Adipocyte (in vitro differentiated cells): ENCODE measurements around the gene BACH2.

ENCODE experiments used
- DNase-seq: peaks from one replicate; pipeline ENCODE4 v3.0.0-alpha.2; 2015; ENCODE audit warnings: low read depth
- H3K27me3 ChIP-seq: replicated peaks from 2 replicates; pipeline ENCODE4 v1.7.0; 2013; ENCODE audit warnings: mild to moderate bottlenecking, low read length, moderate library complexity; ENCODE audit not compliant: control insufficient read depth, insufficient read depth
- H3K36me3 ChIP-seq: 2 replicates; pipeline ENCODE4 v1.7.0; 2013; ENCODE audit warnings: low read length, mild to moderate bottlenecking, moderate library complexity; ENCODE audit not compliant: control insufficient read depth, insufficient read depth, severe bottlenecking
- H3K4me1 ChIP-seq: 2 replicates; pipeline ENCODE4 v1.7.0; 2013; ENCODE audit warnings: mild to moderate bottlenecking, low read length, moderate library complexity; ENCODE audit not compliant: control insufficient read depth, insufficient read depth
- H3K4me3 ChIP-seq: 2 replicates; pipeline ENCODE4 v1.7.0; 2013; ENCODE audit warnings: mild to moderate bottlenecking, low read length, moderate library complexity
- H3K9ac ChIP-seq: 2 replicates; pipeline ENCODE4 v1.7.0; 2013; ENCODE audit warnings: mild to moderate bottlenecking, low read length, moderate library complexity
- H3K9me3 ChIP-seq: 2 replicates; pipeline ENCODE4 v1.7.0; 2013; ENCODE audit warnings: mild to moderate bottlenecking, low read length, moderate library complexity; ENCODE audit not compliant: control insufficient read depth

The BACH2 gene

DNA sequence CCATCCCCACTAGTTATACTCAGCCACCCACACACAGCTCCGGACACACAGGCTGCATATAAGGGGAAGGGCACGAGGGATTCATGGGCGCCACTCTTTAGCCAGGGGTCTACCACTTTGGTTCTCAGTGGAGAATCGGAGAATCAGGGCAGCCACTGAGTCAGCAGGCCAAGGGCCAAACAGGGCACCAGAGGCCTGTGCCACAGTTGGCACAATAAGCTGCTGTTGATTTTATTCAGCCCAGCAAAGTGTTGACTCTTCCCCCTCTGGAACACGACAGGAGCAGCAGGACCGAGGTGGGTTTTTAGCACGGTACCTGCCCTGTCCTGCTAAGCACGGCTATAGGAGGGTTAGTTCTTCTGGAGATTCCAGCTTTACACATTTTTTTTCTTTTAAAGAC is 354.0 kb downstream of the BACH2 start:
- no peak for DNase-seq
- Histone ChIP-seq H3K4me1 (peaks cover 20% of the 10 kb centered on the region), H3K9me3 (no peaks in the 10 kb centered on the region), H3K27me3 (no peaks in the 10 kb centered on the region), H3K36me3 (no peaks in the 10 kb centered on the region), H3K9ac (no peak overlapping the region), H3K4me3 (no peak overlapping the region)

DNA sequence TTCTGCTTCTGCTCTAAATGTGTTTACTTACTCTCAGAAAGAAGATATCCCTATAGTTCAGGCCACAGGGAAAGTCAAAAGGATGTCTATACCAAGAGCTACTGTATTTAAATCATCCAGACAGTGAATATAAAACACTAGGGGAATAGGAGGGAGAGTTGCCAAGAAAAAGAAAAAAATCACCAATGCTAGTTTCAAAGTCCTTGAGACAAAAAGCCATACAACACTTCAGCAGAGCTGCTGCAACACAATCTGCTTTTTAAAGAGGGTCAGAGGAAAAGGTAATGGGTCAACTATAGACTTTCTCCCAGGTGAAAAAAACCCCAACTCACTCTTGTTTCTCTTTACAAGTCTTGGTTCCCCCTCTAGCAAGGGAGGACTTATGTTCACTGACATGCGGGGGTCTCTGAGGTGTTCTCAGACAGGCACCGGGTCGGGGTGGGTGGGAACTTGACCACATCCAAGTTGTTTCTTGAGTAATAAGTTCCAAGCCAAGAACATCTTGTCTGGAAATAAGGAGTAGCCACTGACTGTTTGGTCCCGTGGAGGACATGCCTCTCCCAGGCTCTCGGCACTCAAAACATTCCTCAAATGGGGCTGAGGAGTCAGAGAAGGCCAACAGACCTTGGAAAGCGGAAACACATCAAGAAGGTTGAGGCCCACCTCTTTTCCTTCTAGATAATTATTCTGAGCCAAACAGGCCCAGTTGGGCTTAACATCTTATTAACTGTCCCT is 354.7 kb downstream of the BACH2 start:
- no peak for DNase-seq
- no peak overlapping the region for H3K4me3 ChIP-seq
- H3K4me1 ChIP-seq: peaks cover 20% of the 10 kb centered on the region
- H3K9ac ChIP-seq: no peak overlapping the region
- H3K9me3 ChIP-seq: no peaks in the 10 kb centered on the region
- H3K36me3 ChIP-seq: no peaks in the 10 kb centered on the region
- no peaks in the 10 kb centered on the region for H3K27me3 ChIP-seq

GRCh38 chr6:89941031-89941762 is 355.4 kb downstream of the BACH2 start:
- Histone ChIP-seq H3K9ac (peak overlapping the region; percentile 0), H3K36me3 (no peaks in the 10 kb centered on the region), H3K9me3 (no peaks in the 10 kb centered on the region), H3K27me3 (no peaks in the 10 kb centered on the region), H3K4me3 (no peak overlapping the region), H3K4me1 (peaks cover 20% of the 10 kb centered on the region)
- DNase-seq: no peak

GRCh38 chr6:89940225-89941027 is 356.2 kb downstream of the BACH2 start:
- no peak overlapping the region for H3K4me3 ChIP-seq
- no peaks in the 10 kb centered on the region for H3K27me3 ChIP-seq
- H3K4me1 ChIP-seq: peaks cover 20% of the 10 kb centered on the region
- peak overlapping the region; percentile 11 for H3K9ac ChIP-seq
- DNase-seq: peak; percentile 91
- no peaks in the 10 kb centered on the region for H3K36me3 ChIP-seq
- no peaks in the 10 kb centered on the region for H3K9me3 ChIP-seq

DNA sequence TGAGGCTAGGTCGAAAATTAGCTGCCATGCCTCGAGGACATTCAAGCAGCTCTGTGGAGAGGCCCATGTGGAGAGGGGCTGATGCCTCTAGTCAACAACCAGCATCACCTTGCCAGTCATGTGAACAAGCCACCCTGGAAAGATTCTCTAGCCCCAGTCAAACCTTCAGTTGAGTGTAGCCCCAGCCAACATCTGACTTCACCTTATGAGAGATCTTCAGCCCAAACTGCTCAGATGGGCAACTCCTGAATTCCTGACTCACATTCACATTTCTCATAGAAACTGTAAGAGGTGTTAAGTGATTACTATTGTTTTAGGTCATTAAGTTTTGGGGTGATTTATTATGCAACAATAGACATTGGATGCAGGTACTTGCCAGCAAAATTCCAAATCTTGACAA is 357.5 kb downstream of the BACH2 start:
- DNase-seq: no peak
- no peak overlapping the region for H3K9ac ChIP-seq

GRCh38 chr6:89938014-89938413 is 358.6 kb downstream of the BACH2 start:
- Histone ChIP-seq H3K36me3 (no peaks in the 10 kb centered on the region), H3K4me1 (peaks cover 20% of the 10 kb centered on the region), H3K9ac (no peak overlapping the region), H3K9me3 (no peaks in the 10 kb centered on the region), H3K4me3 (no peak overlapping the region), H3K27me3 (no peaks in the 10 kb centered on the region)
- DNase-seq: no peak

More for the DNA sequence above, 357.5 kb downstream of the BACH2 start:
- Histone ChIP-seq H3K9me3 (no peaks in the 10 kb centered on the region), H3K36me3 (no peaks in the 10 kb centered on the region), H3K4me3 (no peak overlapping the region), H3K27me3 (no peaks in the 10 kb centered on the region), H3K4me1 (peaks cover 20% of the 10 kb centered on the region)

GRCh38 chr6:89936177-89936576 is 360.5 kb downstream of the BACH2 start:
- Histone ChIP-seq H3K4me3 (no peak overlapping the region), H3K9ac (no peak overlapping the region), H3K27me3 (no peaks in the 10 kb centered on the region), H3K36me3 (no peaks in the 10 kb centered on the region), H3K9me3 (no peaks in the 10 kb centered on the region), H3K4me1 (peaks cover 10% of the 10 kb centered on the region)
- no peak for DNase-seq

- no peak for DNase-seq
- Histone ChIP-seq H3K9me3 (no peaks in the 10 kb centered on the region), H3K4me3 (no peak overlapping the region), H3K4me1 (no peaks in the 10 kb centered on the region), H3K27me3 (no peaks in the 10 kb centered on the region), H3K9ac (no peak overlapping the region), H3K36me3 (no peaks in the 10 kb centered on the region)
Measured at GRCh38 chr6:89934685-89935366, 361.8 kb downstream of the BACH2 start.

DNA sequence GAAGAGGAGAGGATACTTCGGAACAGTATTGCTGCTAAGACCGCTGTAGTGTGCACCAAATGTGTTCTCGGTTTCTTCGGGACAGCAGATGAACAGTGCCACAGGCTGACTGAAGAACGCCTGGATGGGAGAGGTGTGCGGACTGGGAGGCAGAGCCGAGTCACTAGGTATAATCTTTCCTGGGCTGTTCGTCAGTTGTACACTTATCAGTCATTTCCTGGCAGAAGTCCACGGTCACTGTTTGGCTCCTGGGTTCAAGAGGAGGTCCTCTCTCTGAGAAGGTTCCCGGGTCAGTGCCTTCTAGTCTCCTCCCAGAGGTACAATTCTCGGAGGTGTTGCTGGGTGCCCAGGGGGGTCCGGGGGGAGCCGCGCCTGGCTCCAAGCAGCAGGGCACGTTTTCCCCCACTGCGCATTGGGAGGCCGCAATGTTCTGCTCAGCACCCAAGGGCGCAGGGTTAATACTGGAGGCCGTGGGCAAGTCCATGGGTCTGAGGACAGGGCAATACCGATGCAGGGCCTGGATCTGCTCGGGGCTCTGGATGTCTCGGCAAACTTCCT is 364.3 kb downstream of the BACH2 start:
- Histone ChIP-seq H3K4me3 (no peak overlapping the region), H3K27me3 (no peaks in the 10 kb centered on the region), H3K4me1 (no peaks in the 10 kb centered on the region), H3K9me3 (no peaks in the 10 kb centered on the region), H3K9ac (no peak overlapping the region), H3K36me3 (no peaks in the 10 kb centered on the region)
- no peak for DNase-seq

DNA sequence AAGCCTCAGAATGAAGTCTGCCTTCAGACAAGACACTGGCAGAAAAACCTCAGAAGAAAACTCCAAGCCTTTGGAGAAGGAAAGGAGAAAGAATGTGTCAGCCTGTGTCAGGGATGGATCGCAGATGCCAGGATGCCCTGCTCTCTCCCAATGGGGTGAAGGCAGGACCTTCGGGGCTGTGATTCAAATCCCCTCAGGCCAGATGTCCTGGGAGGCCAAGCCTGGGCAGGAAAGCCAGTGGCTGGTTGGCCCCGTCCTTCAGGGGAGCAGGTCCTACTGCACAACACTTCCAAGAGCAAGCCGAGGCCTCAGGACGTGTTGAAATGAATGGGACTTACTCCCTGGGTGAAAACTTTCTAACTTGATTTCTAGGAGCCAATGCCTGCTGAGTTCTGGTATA is 365.9 kb downstream of the BACH2 start:
- H3K36me3 ChIP-seq: no peaks in the 10 kb centered on the region
- no peaks in the 10 kb centered on the region for H3K27me3 ChIP-seq
- no peaks in the 10 kb centered on the region for H3K9me3 ChIP-seq
- H3K4me3 ChIP-seq: no peak overlapping the region
- DNase-seq: no peak
- no peaks in the 10 kb centered on the region for H3K4me1 ChIP-seq
- no peak overlapping the region for H3K9ac ChIP-seq
